Thyroid gland (tissue), 4 donors: ENCODE measurements around the gene TACO1.

Experiments used
- CTCF ChIP-seq, 6 experiments: fragments of 200-600 bp in 3 of 6; fragments of 450-650 bp in 3 of 6; sonication (generic) in 3 of 6; IDR thresholded peaks; one replicate each; pipeline ENCODE4 v1.5.1; 2016 to 2019; ENCODE audit warnings: antibody characterized with exemption in 6 of 6, mild to moderate bottlenecking in 2 of 6, inconsistent platforms in 1 of 6, moderate library complexity in 1 of 6
- POLR2A ChIP-seq, 2 donors: fragments of 450-650 bp; IDR thresholded peaks; one replicate each; pipeline ENCODE4 v1.6.1; 2017; ENCODE audit warnings: antibody characterized with exemption in 2 of 2, mild to moderate bottlenecking in 2 of 2, moderate library complexity in 1 of 2

GRCh38 chr17:63611354-63611753 is 10.7 kb downstream of the TACO1 start:
- TF ChIP-seq POLR2A (IDR thresholded peaks at IDR 0.05) (no peak), CTCF (IDR thresholded peaks at IDR 0.05) (no peak)
